GM18870 (cell line): Measurements from ENCODE around the gene MSS51.

Experiments
- ATAC-seq: cut with Tn5 transposase; IDR thresholded peaks from one replicate; pipeline ENCODE4 v1.9.1; 2021; ENCODE audit warnings: moderate library complexity; ENCODE audit not compliant: unreplicated experiment

The MSS51 gene

GRCh38 chr10:73433538-73433867 is at the start of gene MSS51:
Gene MSS51 (minus strand): TSS chr10:73433561. CDS start chr10:73428284, 5,277 bp downstream.
- no peak for ATAC-seq

GRCh38 chr10:73480158-73480557 is 46.8 kb upstream of the MSS51 start:
- ATAC-seq: no peak

GRCh38 chr10:73478636-73479035 is 45.3 kb upstream of the MSS51 start:
- no peak for ATAC-seq

GRCh38 chr10:73471226-73471625 is 37.9 kb upstream of the MSS51 start:
- ATAC-seq: no peak

- no peak for ATAC-seq
Measured at GRCh38 chr10:73469579-73469978, 36.2 kb upstream of the MSS51 start.

- no peak for ATAC-seq
Measured at GRCh38 chr10:73467206-73467605, 33.8 kb upstream of the MSS51 start.

GRCh38 chr10:73465978-73466726 is 32.8 kb upstream of the MSS51 start:
- no peak for ATAC-seq

- no peak for ATAC-seq
Measured at GRCh38 chr10:73460897-73461296, 27.5 kb upstream of the MSS51 start.

- ATAC-seq: no peak
Measured at GRCh38 chr10:73459683-73460314, 26.4 kb upstream of the MSS51 start.

- ATAC-seq: no peak
Measured at GRCh38 chr10:73456187-73456890, 23.0 kb upstream of the MSS51 start.

GRCh38 chr10:73449113-73449512 is 15.8 kb upstream of the MSS51 start:
- no peak for ATAC-seq

- ATAC-seq: no peak
Measured at GRCh38 chr10:73448384-73448783, 15.0 kb upstream of the MSS51 start.

- no peak for ATAC-seq
Measured at GRCh38 chr10:73446926-73447325, 13.6 kb upstream of the MSS51 start.

- no peak for ATAC-seq
Measured at GRCh38 chr10:73444457-73444856, 11.1 kb upstream of the MSS51 start.

- no peak for ATAC-seq
Measured at GRCh38 chr10:73439605-73440312, 6.4 kb upstream of the MSS51 start.

GRCh38 chr10:73439055-73439454 is 5.7 kb upstream of the MSS51 start:
- no peak for ATAC-seq

- no peak for ATAC-seq
Measured at GRCh38 chr10:73432646-73433537, 469 bp downstream of the MSS51 start.

- ATAC-seq: no peak
Measured at GRCh38 chr10:73426318-73426717, 7.0 kb downstream of the MSS51 start.

- ATAC-seq: no peak
Measured at GRCh38 chr10:73424478-73424877, 8.9 kb downstream of the MSS51 start.

- ATAC-seq: no peak
Measured at GRCh38 chr10:73423309-73423708, 10.1 kb downstream of the MSS51 start.
